GM19468 (cell line): Measurements from ENCODE around the gene VPS37C.
"Not testable (repeated sequence)": the region's sequence is repeated elsewhere in the genome, so short reads cannot be mapped to it uniquely, and the experiment has no call there.

ENCODE experiments used
- ATAC-seq: cut with Tn5 transposase; IDR thresholded peaks from one replicate; pipeline ENCODE4 v1.9.1; 2021; ENCODE audit warnings: mild to moderate bottlenecking, moderate library complexity, moderate number of reproducible peaks; ENCODE audit not compliant: unreplicated experiment; ENCODE audit errors: extremely low read depth

The VPS37C gene

GRCh38 chr11:61180205-61180604, 19.0 kb upstream of the VPS37C start:
- ATAC-seq = not testable (repeated sequence)

- ATAC-seq = no peak
Measured at GRCh38 chr11:61176446-61176845, 15.2 kb upstream of the VPS37C start.

- ATAC-seq = no peak
Measured at GRCh38 chr11:61174949-61175348, 13.7 kb upstream of the VPS37C start.

GRCh38 chr11:61174273-61174672, 13.0 kb upstream of the VPS37C start:
- ATAC-seq = no peak

GRCh38 chr11:61173456-61173855, 12.2 kb upstream of the VPS37C start:
- ATAC-seq = no peak

GRCh38 chr11:61172888-61173287, 11.7 kb upstream of the VPS37C start:
- ATAC-seq = no peak

- no peak for ATAC-seq
Measured at GRCh38 chr11:61172356-61172755, 11.1 kb upstream of the VPS37C start.

- no peak for ATAC-seq
Measured at GRCh38 chr11:61171907-61172306, 10.7 kb upstream of the VPS37C start.

GRCh38 chr11:61170566-61170965, 9.3 kb upstream of the VPS37C start:
- ATAC-seq = no peak

- ATAC-seq = no peak
Measured at GRCh38 chr11:61168800-61169199, 7.6 kb upstream of the VPS37C start.

- ATAC-seq = no peak
Measured at GRCh38 chr11:61168042-61168688, 6.9 kb upstream of the VPS37C start.

- ATAC-seq = not testable (repeated sequence)
Measured at GRCh38 chr11:61166331-61166730, 5.1 kb upstream of the VPS37C start.

- ATAC-seq = not testable (repeated sequence)
Measured at GRCh38 chr11:61165785-61166184, 4.6 kb upstream of the VPS37C start.

GRCh38 chr11:61164606-61165424, 3.6 kb upstream of the VPS37C start:
- ATAC-seq = no peak

GRCh38 chr11:61163714-61164605, 2.7 kb upstream of the VPS37C start:
- no peak for ATAC-seq

GRCh38 chr11:61163021-61163420, 1.8 kb upstream of the VPS37C start:
- no peak for ATAC-seq

GRCh38 chr11:61162092-61162941, 1.1 kb upstream of the VPS37C start:
- no peak for ATAC-seq

GRCh38 chr11:61160487-61161189, 588 bp downstream of the VPS37C start:
- no peak for ATAC-seq

GRCh38 chr11:61158691-61159381, 2.4 kb downstream of the VPS37C start:
- no peak for ATAC-seq
